ENCODE results near the gene CDKN2B. TPM values are rescaled to one million over a fixed set of nuclear protein-coding genes. Genes with fewer than 3 reads are reported as not detected.

The CDKN2B gene
- polyA plus RNA-seq, 2 of the 4 experiments (the other 2 are of a cell fraction) = not detected

DNA sequence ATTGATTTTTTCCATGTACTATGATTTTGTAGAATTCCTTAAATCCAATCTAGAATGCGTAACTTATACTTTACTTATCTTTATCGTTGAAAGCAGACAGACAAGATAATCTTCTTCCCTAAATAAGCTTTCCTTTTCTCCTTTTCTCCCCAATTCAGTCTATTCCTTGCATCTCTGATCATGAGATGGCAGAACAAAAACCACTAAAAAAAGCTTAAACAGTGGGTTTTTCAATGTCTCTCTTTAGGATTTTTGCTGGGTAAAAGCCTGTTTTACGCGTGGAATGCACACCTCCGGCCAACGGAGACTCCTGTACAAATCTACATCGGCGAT, 755 bp downstream of the CDKN2B start:
- no CpG with 5 or more reads among the region's 8 CpGs for WGBS (ENCODE audit: missing lambda C conversion rate)
- Histone ChIP-seq H3K9me3 (no peaks in the 10 kb centered on the region), H3K4me2 (no peak overlapping the region), H3K4me3 (no peak overlapping the region), H3K4me1 (no peaks in the 10 kb centered on the region), H3K27ac (no peak overlapping the region)
- no peak for TF ChIP-seq MAX (IDR thresholded peaks at IDR 0.05)
- TF ChIP-seq, protein P1, sequence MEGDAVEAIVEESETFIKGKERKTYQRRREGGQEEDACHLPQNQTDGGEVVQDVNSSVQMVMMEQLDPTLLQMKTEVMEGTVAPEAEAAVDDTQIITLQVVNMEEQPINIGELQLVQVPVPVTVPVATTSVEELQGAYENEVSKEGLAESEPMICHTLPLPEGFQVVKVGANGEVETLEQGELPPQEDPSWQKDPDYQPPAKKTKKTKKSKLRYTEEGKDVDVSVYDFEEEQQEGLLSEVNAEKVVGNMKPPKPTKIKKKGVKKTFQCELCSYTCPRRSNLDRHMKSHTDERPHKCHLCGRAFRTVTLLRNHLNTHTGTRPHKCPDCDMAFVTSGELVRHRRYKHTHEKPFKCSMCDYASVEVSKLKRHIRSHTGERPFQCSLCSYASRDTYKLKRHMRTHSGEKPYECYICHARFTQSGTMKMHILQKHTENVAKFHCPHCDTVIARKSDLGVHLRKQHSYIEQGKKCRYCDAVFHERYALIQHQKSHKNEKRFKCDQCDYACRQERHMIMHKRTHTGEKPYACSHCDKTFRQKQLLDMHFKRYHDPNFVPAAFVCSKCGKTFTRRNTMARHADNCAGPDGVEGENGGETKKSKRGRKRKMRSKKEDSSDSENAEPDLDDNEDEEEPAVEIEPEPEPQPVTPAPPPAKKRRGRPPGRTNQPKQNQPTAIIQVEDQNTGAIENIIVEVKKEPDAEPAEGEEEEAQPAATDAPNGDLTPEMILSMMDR (IDR thresholded peaks at IDR 0.05) = no peak
- no peak for TF ChIP-seq HEYL (CRISPR knock-in tag; IDR thresholded peaks at IDR 0.05)
- TF ChIP-seq CBX8 (IDR thresholded peaks at IDR 0.05) = no peak
- TF ChIP-seq TFCP2L1 (CRISPR knock-in tag; IDR thresholded peaks at IDR 0.05) = no peak
- no peak for TF ChIP-seq CEBPB (IDR thresholded peaks at IDR 0.05)
- TF ChIP-seq BHLHE40 (IDR thresholded peaks at IDR 0.05; ENCODE audit: low read depth, low read length) = no peak
- TF ChIP-seq FOXS1 (CRISPR knock-in tag; IDR thresholded peaks at IDR 0.05) = no peak
- TF ChIP-seq GATA3 (IDR thresholded peaks at IDR 0.05; ENCODE audit: borderline replicate concordance) = no peak
- TF ChIP-seq ZNF302 (CRISPR knock-in tag; IDR thresholded peaks at IDR 0.05) = no peak
- no peak for TF ChIP-seq JUN (IDR thresholded peaks at IDR 0.05)
- no peak for TF ChIP-seq MAFK (IDR thresholded peaks at IDR 0.05; ENCODE audit: partially characterized antibody)
- no peak for TF ChIP-seq POLR2AphosphoS2 (conservative IDR thresholded peaks at IDR 0.05; ENCODE audit: low read length)
- no peak for TF ChIP-seq CHD4 (IDR thresholded peaks at IDR 0.05; ENCODE audit: borderline replicate concordance)
- POLR2A ChIA-PET = no interaction called here
- FAIRE-seq (no peak), ATAC-seq (no peak), DNase-seq (ENCODE audit: low read depth in 1 of 2, low spot score in 1 of 2) (no peak)
- CTCF ChIA-PET = no interaction called here

DNA sequence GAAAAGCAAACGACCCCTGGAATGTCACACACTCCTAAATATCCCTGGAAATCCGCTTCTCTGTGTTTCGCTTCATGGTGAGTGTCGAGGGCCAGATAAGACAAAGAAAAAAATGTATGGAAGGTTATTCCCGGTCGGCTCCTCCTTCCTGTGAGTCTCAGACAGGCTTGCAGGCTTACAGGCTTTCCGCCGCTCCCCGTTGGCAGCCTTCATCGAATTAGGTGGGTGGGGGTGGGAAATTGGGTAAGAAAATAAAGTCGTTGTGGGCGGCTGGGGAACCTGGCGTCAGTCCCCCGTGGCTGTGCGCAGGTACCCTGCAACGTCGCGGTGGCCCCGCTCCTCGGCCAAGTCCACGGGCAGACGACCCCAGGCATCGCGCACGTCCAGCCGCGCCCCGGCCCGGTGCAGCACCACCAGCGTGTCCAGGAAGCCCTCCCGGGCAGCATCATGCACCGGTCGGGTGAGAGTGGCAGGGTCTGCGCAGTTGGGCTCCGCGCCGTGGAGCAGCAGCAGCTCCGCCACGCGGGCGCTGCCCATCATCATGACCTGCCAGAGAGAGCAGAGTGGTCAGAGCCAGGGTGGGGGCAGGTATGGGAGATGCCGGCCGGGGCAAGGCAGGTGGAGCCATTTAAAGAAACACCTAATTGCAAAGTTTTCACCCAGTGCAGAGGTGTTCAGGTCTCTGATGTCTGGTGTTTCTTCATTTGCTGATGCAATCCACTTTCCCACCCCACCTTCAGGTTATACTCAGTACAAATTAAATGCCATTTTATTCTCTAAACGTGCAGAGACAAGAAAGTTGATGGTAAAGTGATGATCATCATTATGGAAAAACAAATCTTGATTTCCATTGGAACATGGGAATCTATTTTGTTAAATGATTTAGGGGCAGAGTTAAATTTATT, 3.2 kb downstream of the CDKN2B start:
- Histone ChIP-seq H3K27ac (no peak overlapping the region), H3K4me3 (no peak overlapping the region), H3K4me1 (no peaks in the 10 kb centered on the region), H3K4me2 (no peak overlapping the region), H3K9me3 (no peaks in the 10 kb centered on the region)
- DNase-seq (ENCODE audit: low read depth in 1 of 2, low spot score in 1 of 2) (no peak), FAIRE-seq (no peak), ATAC-seq (no peak)
- WGBS (ENCODE audit: missing lambda C conversion rate) = no CpG with 5 or more reads among the region's 44 CpGs
- ChIA-PET CTCF (no interaction called here), POLR2A (no interaction called here)
- TF ChIP-seq HOXB13 (CRISPR knock-in tag; IDR thresholded peaks at IDR 0.05; ENCODE audit: low read depth) = no peak
- TF ChIP-seq HDAC2 (IDR thresholded peaks at IDR 0.05) = no peak
- TF ChIP-seq CHD2 (IDR thresholded peaks at IDR 0.05; ENCODE audit: low read length, partially characterized antibody) = no peak
- TF ChIP-seq, protein P2, sequence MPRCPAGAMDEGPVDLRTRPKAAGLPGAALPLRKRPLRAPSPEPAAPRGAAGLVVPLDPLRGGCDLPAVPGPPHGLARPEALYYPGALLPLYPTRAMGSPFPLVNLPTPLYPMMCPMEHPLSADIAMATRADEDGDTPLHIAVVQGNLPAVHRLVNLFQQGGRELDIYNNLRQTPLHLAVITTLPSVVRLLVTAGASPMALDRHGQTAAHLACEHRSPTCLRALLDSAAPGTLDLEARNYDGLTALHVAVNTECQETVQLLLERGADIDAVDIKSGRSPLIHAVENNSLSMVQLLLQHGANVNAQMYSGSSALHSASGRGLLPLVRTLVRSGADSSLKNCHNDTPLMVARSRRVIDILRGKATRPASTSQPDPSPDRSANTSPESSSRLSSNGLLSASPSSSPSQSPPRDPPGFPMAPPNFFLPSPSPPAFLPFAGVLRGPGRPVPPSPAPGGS (IDR thresholded peaks at IDR 0.05) = no peak
- no peak for TF ChIP-seq CBX2 (IDR thresholded peaks at IDR 0.05; ENCODE audit: borderline replicate concordance, low read depth)
- no peak for TF ChIP-seq HEYL (CRISPR knock-in tag; IDR thresholded peaks at IDR 0.05)
- TF ChIP-seq HMGXB4 (CRISPR knock-in tag; IDR thresholded peaks at IDR 0.05; ENCODE audit: borderline replicate concordance) = no peak
- no peak for TF ChIP-seq ZFP36 (IDR thresholded peaks at IDR 0.05; ENCODE audit: borderline replicate concordance, partially characterized antibody)
- no peak for TF ChIP-seq ZSCAN20 (CRISPR knock-in tag; IDR thresholded peaks at IDR 0.05)
- no peak for TF ChIP-seq FOSB (CRISPR knock-in tag; IDR thresholded peaks at IDR 0.05)
- no peak for TF ChIP-seq CEBPB (IDR thresholded peaks at IDR 0.05)
- TF ChIP-seq CBX8 (IDR thresholded peaks at IDR 0.05) = no peak
- no peak for TF ChIP-seq CHD4 (IDR thresholded peaks at IDR 0.05; ENCODE audit: borderline replicate concordance)
- TF ChIP-seq, protein P3, sequence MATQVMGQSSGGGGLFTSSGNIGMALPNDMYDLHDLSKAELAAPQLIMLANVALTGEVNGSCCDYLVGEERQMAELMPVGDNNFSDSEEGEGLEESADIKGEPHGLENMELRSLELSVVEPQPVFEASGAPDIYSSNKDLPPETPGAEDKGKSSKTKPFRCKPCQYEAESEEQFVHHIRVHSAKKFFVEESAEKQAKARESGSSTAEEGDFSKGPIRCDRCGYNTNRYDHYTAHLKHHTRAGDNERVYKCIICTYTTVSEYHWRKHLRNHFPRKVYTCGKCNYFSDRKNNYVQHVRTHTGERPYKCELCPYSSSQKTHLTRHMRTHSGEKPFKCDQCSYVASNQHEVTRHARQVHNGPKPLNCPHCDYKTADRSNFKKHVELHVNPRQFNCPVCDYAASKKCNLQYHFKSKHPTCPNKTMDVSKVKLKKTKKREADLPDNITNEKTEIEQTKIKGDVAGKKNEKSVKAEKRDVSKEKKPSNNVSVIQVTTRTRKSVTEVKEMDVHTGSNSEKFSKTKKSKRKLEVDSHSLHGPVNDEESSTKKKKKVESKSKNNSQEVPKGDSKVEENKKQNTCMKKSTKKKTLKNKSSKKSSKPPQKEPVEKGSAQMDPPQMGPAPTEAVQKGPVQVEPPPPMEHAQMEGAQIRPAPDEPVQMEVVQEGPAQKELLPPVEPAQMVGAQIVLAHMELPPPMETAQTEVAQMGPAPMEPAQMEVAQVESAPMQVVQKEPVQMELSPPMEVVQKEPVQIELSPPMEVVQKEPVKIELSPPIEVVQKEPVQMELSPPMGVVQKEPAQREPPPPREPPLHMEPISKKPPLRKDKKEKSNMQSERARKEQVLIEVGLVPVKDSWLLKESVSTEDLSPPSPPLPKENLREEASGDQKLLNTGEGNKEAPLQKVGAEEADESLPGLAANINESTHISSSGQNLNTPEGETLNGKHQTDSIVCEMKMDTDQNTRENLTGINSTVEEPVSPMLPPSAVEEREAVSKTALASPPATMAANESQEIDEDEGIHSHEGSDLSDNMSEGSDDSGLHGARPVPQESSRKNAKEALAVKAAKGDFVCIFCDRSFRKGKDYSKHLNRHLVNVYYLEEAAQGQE (IDR thresholded peaks at IDR 0.05) = no peak
- no peak for TF ChIP-seq ZNF302 (CRISPR knock-in tag; IDR thresholded peaks at IDR 0.05)
- no peak for TF ChIP-seq POLR2A (IDR thresholded peaks at IDR 0.05; ENCODE audit: low read length)
- TF ChIP-seq ZC3H11A (IDR thresholded peaks at IDR 0.05) = no peak
- TF ChIP-seq KDM1A (IDR thresholded peaks at IDR 0.05; ENCODE audit: low read depth) = no peak
